GM18511 (cell line): ENCODE results near the gene DUOXA1.

Experiments
- ATAC-seq: cut with Tn5 transposase; IDR thresholded peaks from one replicate; pipeline ENCODE4 v1.9.1; 2021; ENCODE audit warnings: mild to moderate bottlenecking, moderate library complexity; ENCODE audit not compliant: unreplicated experiment

Gene DUOXA1

GRCh38 chr15:45134046-45134445, 4.4 kb upstream of the DUOXA1 start:
- no peak for ATAC-seq

GRCh38 chr15:45133561-45133920, 3.9 kb upstream of the DUOXA1 start:
- no peak for ATAC-seq

- no peak for ATAC-seq
These were observed 3.3 kb upstream of the DUOXA1 start for GRCh38 chr15:45132844-45133560.

GRCh38 chr15:45131510-45131909, 1.8 kb upstream of the DUOXA1 start:
- no peak for ATAC-seq

GRCh38 chr15:45130291-45131000, 767 bp upstream of the DUOXA1 start:
- no peak for ATAC-seq

- ATAC-seq, result no peak
These were observed 574 bp downstream of the DUOXA1 start for GRCh38 chr15:45128971-45129639.

- no peak for ATAC-seq
These were observed 3.0 kb downstream of the DUOXA1 start for GRCh38 chr15:45126535-45127158.

- no peak for ATAC-seq
These were observed 6.3 kb downstream of the DUOXA1 start for GRCh38 chr15:45123397-45123796.

GRCh38 chr15:45122719-45123118, 7.0 kb downstream of the DUOXA1 start:
- no peak for ATAC-seq

GRCh38 chr15:45121706-45122417, 7.8 kb downstream of the DUOXA1 start:
- no peak for ATAC-seq

- ATAC-seq, result no peak
These were observed 8.7 kb downstream of the DUOXA1 start for GRCh38 chr15:45121020-45121419.

GRCh38 chr15:45120081-45120972, 9.4 kb downstream of the DUOXA1 start:
- no peak for ATAC-seq

- ATAC-seq, result no peak
These were observed 10.7 kb downstream of the DUOXA1 start for GRCh38 chr15:45118996-45119395.

GRCh38 chr15:45118131-45118588, 11.5 kb downstream of the DUOXA1 start:
- peak; percentile 97 for ATAC-seq

- ATAC-seq, result no peak
These were observed 12.2 kb downstream of the DUOXA1 start for GRCh38 chr15:45117308-45118130.

GRCh38 chr15:45116482-45117307, 13.0 kb downstream of the DUOXA1 start:
- no peak for ATAC-seq

GRCh38 chr15:45116006-45116481, 13.6 kb downstream of the DUOXA1 start:
- no peak for ATAC-seq

- no peak for ATAC-seq
These were observed 14.3 kb downstream of the DUOXA1 start for GRCh38 chr15:45115312-45115820.
